HepG2 (cell line): ENCODE results near the gene PIN4. TPM values are rescaled to one million over a fixed set of nuclear protein-coding genes. Genes with fewer than 3 reads are reported as not detected.

Experiments
- ARNT2 ChIP-seq: sonication (generic); formaldehyde crosslinking; IDR thresholded peaks from 2 replicates; pipeline ENCODE4 v1.8.0; 2022; ENCODE audit warnings: mild to moderate bottlenecking, low read depth, missing genetic modification reagents, moderate library complexity
- CCDC6 ChIP-seq: sonication (generic); formaldehyde crosslinking; IDR thresholded peaks from 2 replicates; pipeline ENCODE4 v1.8.1; 2022; ENCODE audit warnings: mild to moderate bottlenecking, missing genetic modification reagents, moderate library complexity
- HNRNPLL ChIP-seq: fragments of 200-400 bp; formaldehyde crosslinking; IDR thresholded peaks from 2 replicates; pipeline ENCODE4 v1.6.1; 2017; ENCODE audit warnings: mild to moderate bottlenecking, low read depth, low read length; ENCODE audit not compliant: poor library complexity, severe bottlenecking
- NFYC ChIP-seq: IDR thresholded peaks from 2 replicates; pipeline ENCODE4 v1.6.1; 2016; ENCODE audit warnings: missing genetic modification reagents, missing compliant biosample characterization
- RBFOX2 ChIP-seq: fragments of 200-400 bp; formaldehyde crosslinking; IDR thresholded peaks from 2 replicates; pipeline ENCODE4 v1.6.1; 2017; ENCODE audit warnings: low read depth, mild to moderate bottlenecking, low read length
- RFX5 ChIP-seq: IDR thresholded peaks from 2 replicates; pipeline ENCODE4 v1.6.1; 2011; ENCODE audit warnings: low read depth, low read length, improper control_type of control experiment
- SOX13 ChIP-seq, 3 experiments: fragments of 450-650 bp in 1 of 3; sonication (generic) in 1 of 3; formaldehyde crosslinking in 1 of 3; IDR thresholded peaks in 2 of 3; conservative IDR thresholded peaks in 1 of 3; 2 replicates each; pipeline versions ENCODE4 v1.5.0 to v1.6.1; 2016 to 2020; ENCODE audit warnings: antibody characterized with exemption in 1 of 3, mild to moderate bottlenecking in 1 of 3, missing compliant biosample characterization in 1 of 3, missing genetic modification reagents in 1 of 3, moderate library complexity in 1 of 3
- SP1 ChIP-seq, 2 experiments: fragments of 450-650 bp in 1 of 2; sonication (generic) in 1 of 2; formaldehyde crosslinking in 1 of 2; IDR thresholded peaks; 2 replicates each; pipeline versions ENCODE4 v1.4.0 to v1.6.1; 2016 to 2020; ENCODE audit warnings: missing genetic modification reagents in 1 of 2
- TAF1 ChIP-seq: sonication (generic); formaldehyde crosslinking; IDR thresholded peaks from 2 replicates; pipeline ENCODE4 v1.4.0; 2020; ENCODE audit warnings: missing genetic modification reagents
- YEATS2 ChIP-seq: sonication (generic); formaldehyde crosslinking; IDR thresholded peaks from 2 replicates; pipeline ENCODE4 v1.4.0; 2020; ENCODE audit warnings: missing genetic modification reagents, borderline replicate concordance
- ZFY ChIP-seq: sonication (generic); formaldehyde crosslinking; IDR thresholded peaks from 2 replicates; pipeline ENCODE4 v1.4.0; 2020; ENCODE audit warnings: missing genetic modification reagents
- ZNF484 ChIP-seq: sonication (generic); formaldehyde crosslinking; IDR thresholded peaks from 2 replicates; pipeline ENCODE4 v1.5.1; 2020; ENCODE audit warnings: mild to moderate bottlenecking, low read depth, missing genetic modification reagents, borderline replicate concordance
- ZNF605 ChIP-seq: sonication (generic); formaldehyde crosslinking; IDR thresholded peaks from 2 replicates; pipeline ENCODE4 v1.8.0; 2022; ENCODE audit warnings: mild to moderate bottlenecking, missing genetic modification reagents
- ZSCAN20 ChIP-seq: sonication (generic); formaldehyde crosslinking; IDR thresholded peaks from 2 replicates; pipeline ENCODE4 v1.4.0; 2020; ENCODE audit warnings: missing genetic modification reagents, mild to moderate bottlenecking, borderline replicate concordance
- polyA plus RNA-seq, 8 experiments: library from polyadenylated mRNA; depleted of rRNA in 3 of 8; stranded (reverse) in 7 of 8; unstranded in 1 of 8; fragments of >200 nt; fragmentation: Illumina TruSeq in 4 of 8; extraction: Trizol in 4 of 8; gene quantifications; 2 replicates each; pipeline versions ENCODE4 v1.2.1 to v1.2.3, GENCODE V29; 2011 to 2016; ENCODE audit warnings: low read depth in 4 of 8, missing spikeins in 1 of 8, mixed read lengths in 1 of 8; ENCODE audit not compliant: insufficient read depth in 1 of 8
- total RNA-seq, 5 experiments: library from RNA; depleted of rRNA; stranded (reverse); fragments of >200 nt; fragmentation: Illumina TruSeq; extraction: Trizol; gene quantifications; 2 replicates each; pipeline ENCODE4 v1.2.3, GENCODE V29; 2016; ENCODE audit warnings: low read depth in 1 of 5
- TF ChIP-seq, protein P1 (sequence below): sonication (generic); formaldehyde crosslinking; conservative IDR thresholded peaks from 2 replicates; pipeline ENCODE4 v1.8.0; 2022; ENCODE audit warnings: mild to moderate bottlenecking, moderate library complexity, missing genetic modification reagents
- TF ChIP-seq, protein P2 (sequence below): sonication (generic); formaldehyde crosslinking; IDR thresholded peaks from 2 replicates; pipeline ENCODE4 v1.4.0; 2020; ENCODE audit warnings: low read depth, mild to moderate bottlenecking, missing genetic modification reagents
- TF ChIP-seq, protein P3 (sequence below): sonication (generic); formaldehyde crosslinking; IDR thresholded peaks from 2 replicates; pipeline ENCODE4 v1.5.0; 2020; ENCODE audit warnings: mild to moderate bottlenecking, missing genetic modification reagents, moderate library complexity
- TF ChIP-seq, protein P4 (sequence below): sonication (generic); formaldehyde crosslinking; IDR thresholded peaks from 2 replicates; pipeline ENCODE4 v1.5.0; 2020; ENCODE audit warnings: mild to moderate bottlenecking, missing genetic modification reagents, borderline replicate concordance

The PIN4 gene
- total and polyA plus RNA-seq, 2 of the 13 experiments (the other 11 are each of a cell fraction or from before 2014, with no cell fraction given), result 12.6 to 29.5 TPM

DNA sequence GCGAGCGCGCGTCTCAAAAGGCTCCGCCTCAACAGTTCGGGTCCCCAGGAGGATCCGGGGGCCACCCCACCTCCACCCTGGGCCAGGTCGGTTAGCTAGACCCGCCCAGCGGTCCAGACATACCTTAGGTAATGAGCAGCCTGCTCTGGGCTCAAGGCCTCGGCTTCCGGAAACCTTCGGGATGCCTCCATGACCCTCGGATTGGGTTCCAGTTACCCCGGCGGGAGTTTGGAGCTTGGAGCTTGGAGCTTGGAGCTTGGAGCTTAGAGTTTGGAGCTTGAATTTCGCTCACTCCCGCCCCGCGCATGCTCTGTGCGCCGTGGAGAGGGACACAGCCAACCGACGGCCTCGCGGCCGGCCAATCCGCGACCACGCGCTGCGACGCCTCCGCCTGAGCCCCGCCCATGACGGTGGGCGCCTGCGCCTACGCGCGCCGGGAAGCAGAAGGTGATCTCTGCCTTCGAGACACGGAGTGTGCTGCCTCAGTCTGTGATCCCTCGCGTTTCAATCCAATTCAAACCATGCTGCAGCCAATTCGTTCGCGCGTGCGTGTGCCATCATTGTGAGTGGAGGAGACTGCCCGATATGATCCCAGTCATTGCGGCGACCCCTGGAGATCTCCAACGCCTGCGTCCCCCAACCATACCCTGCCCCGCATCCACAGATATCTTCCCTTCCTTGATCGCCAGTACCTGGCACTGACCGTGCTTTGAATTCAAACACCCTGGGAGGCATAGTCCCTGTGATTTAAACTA, 57.3 kb downstream of the PIN4 start, which contains the start of gene ERCC6L (continued):
- TF ChIP-seq YEATS2 (CRISPR knock-in tag), result no peak
- TF ChIP-seq TAF1 (CRISPR knock-in tag), result peak; percentile 62
- TF ChIP-seq, protein P1, sequence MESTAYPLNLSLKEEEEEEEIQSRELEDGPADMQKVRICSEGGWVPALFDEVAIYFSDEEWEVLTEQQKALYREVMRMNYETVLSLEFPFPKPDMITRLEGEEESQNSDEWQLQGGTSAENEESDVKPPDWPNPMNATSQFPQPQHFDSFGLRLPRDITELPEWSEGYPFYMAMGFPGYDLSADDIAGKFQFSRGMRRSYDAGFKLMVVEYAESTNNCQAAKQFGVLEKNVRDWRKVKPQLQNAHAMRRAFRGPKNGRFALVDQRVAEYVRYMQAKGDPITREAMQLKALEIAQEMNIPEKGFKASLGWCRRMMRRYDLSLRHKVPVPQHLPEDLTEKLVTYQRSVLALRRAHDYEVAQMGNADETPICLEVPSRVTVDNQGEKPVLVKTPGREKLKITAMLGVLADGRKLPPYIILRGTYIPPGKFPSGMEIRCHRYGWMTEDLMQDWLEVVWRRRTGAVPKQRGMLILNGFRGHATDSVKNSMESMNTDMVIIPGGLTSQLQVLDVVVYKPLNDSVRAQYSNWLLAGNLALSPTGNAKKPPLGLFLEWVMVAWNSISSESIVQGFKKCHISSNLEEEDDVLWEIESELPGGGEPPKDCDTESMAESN (CRISPR knock-in tag), result 0 out of 2 replicates have a peak, but pooled peaks have one; percentile 23
- TF ChIP-seq RBFOX2, result peak; percentile 71
- peak; percentile 72 for TF ChIP-seq NFYC
- no peak for TF ChIP-seq CCDC6 (CRISPR knock-in tag)
- TF ChIP-seq SOX13 (IDR thresholded peaks at IDR 0.05), result no peak
- no peak for TF ChIP-seq SOX13 (CRISPR knock-in tag; conservative IDR thresholded peaks at IDR 0.05 in 1 of 2, IDR thresholded peaks at IDR 0.05 in 1 of 2)
- TF ChIP-seq, protein P2, sequence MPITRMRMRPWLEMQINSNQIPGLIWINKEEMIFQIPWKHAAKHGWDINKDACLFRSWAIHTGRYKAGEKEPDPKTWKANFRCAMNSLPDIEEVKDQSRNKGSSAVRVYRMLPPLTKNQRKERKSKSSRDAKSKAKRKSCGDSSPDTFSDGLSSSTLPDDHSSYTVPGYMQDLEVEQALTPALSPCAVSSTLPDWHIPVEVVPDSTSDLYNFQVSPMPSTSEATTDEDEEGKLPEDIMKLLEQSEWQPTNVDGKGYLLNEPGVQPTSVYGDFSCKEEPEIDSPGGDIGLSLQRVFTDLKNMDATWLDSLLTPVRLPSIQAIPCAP (CRISPR knock-in tag), result no peak
- TF ChIP-seq, protein P3, sequence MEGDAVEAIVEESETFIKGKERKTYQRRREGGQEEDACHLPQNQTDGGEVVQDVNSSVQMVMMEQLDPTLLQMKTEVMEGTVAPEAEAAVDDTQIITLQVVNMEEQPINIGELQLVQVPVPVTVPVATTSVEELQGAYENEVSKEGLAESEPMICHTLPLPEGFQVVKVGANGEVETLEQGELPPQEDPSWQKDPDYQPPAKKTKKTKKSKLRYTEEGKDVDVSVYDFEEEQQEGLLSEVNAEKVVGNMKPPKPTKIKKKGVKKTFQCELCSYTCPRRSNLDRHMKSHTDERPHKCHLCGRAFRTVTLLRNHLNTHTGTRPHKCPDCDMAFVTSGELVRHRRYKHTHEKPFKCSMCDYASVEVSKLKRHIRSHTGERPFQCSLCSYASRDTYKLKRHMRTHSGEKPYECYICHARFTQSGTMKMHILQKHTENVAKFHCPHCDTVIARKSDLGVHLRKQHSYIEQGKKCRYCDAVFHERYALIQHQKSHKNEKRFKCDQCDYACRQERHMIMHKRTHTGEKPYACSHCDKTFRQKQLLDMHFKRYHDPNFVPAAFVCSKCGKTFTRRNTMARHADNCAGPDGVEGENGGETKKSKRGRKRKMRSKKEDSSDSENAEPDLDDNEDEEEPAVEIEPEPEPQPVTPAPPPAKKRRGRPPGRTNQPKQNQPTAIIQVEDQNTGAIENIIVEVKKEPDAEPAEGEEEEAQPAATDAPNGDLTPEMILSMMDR, result no peak
- TF ChIP-seq ZSCAN20 (CRISPR knock-in tag), result no peak
- TF ChIP-seq SP1 (IDR thresholded peaks at IDR 0.05), result no peak
- TF ChIP-seq SP1 (CRISPR knock-in tag; IDR thresholded peaks at IDR 0.05), result peak; percentile 59
- TF ChIP-seq HNRNPLL, result peak; percentile 38
- no peak for TF ChIP-seq RFX5
- TF ChIP-seq, protein P4, sequence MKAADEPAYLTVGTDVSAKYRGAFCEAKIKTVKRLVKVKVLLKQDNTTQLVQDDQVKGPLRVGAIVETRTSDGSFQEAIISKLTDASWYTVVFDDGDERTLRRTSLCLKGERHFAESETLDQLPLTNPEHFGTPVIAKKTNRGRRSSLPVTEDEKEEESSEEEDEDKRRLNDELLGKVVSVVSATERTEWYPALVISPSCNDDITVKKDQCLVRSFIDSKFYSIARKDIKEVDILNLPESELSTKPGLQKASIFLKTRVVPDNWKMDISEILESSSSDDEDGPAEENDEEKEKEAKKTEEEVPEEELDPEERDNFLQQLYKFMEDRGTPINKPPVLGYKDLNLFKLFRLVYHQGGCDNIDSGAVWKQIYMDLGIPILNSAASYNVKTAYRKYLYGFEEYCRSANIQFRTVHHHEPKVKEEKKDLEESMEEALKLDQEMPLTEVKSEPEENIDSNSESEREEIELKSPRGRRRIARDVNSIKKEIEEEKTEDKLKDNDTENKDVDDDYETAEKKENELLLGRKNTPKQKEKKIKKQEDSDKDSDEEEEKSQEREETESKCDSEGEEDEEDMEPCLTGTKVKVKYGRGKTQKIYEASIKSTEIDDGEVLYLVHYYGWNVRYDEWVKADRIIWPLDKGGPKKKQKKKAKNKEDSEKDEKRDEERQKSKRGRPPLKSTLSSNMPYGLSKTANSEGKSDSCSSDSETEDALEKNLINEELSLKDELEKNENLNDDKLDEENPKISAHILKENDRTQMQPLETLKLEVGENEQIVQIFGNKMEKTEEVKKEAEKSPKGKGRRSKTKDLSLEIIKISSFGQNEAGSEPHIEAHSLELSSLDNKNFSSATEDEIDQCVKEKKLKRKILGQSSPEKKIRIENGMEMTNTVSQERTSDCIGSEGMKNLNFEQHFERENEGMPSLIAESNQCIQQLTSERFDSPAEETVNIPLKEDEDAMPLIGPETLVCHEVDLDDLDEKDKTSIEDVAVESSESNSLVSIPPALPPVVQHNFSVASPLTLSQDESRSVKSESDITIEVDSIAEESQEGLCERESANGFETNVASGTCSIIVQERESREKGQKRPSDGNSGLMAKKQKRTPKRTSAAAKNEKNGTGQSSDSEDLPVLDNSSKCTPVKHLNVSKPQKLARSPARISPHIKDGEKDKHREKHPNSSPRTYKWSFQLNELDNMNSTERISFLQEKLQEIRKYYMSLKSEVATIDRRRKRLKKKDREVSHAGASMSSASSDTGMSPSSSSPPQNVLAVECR (CRISPR knock-in tag), result peak; percentile 90
- 0 out of 2 replicates have a peak, but pooled peaks have one; percentile 38 for TF ChIP-seq ARNT2 (CRISPR knock-in tag)
- TF ChIP-seq ZFY (CRISPR knock-in tag), result peak; percentile 12; the same call in 1 of the 2 replicates
- no peak for TF ChIP-seq ZNF484 (CRISPR knock-in tag)
- TF ChIP-seq ZNF605, result 0 out of 2 replicates have a peak, but pooled peaks have one; percentile 48
